Mesenchymal stem cell (in vitro differentiated cells and primary cell): ENCODE data around the gene APELA.

ENCODE experiments used
- DNase-seq: peaks from one replicate; pipeline ENCODE4 v3.0.0-alpha.2; 2013
- H2AFZ ChIP-seq: one replicate; pipeline ENCODE4 v1.6.1; 2013; ENCODE audit warnings: low read depth, mild to moderate bottlenecking, control low read depth, inconsistent platforms, low read length, moderate library complexity
- H2AK5ac ChIP-seq: 2 replicates; pipeline ENCODE4 v1.6.1; 2013; ENCODE audit warnings: low read length, moderate library complexity, mild to moderate bottlenecking, inconsistent platforms; ENCODE audit not compliant: severe bottlenecking
- H2BK120ac ChIP-seq: one replicate; pipeline ENCODE4 v1.6.1; 2013; ENCODE audit warnings: low read depth, mild to moderate bottlenecking, inconsistent platforms, low read length, moderate library complexity
- H2BK12ac ChIP-seq, 2 experiments: one replicate each; pipeline ENCODE4 v1.6.1; 2013; ENCODE audit warnings: inconsistent platforms in 2 of 2, low read length in 2 of 2, mild to moderate bottlenecking in 2 of 2, moderate library complexity in 2 of 2, control low read depth in 1 of 2
- H2BK15ac ChIP-seq: one replicate; pipeline ENCODE4 v1.6.1; 2013; ENCODE audit warnings: mild to moderate bottlenecking, low read depth, inconsistent platforms; ENCODE audit not compliant: poor library complexity, severe bottlenecking
- H2BK5ac ChIP-seq: 2 replicates; pipeline ENCODE4 v1.6.1; 2013; ENCODE audit warnings: low read depth, mild to moderate bottlenecking, low read length, control low read depth, inconsistent platforms; ENCODE audit not compliant: poor library complexity, severe bottlenecking
- H3K14ac ChIP-seq, 2 experiments: one replicate each; pipeline ENCODE4 v1.6.1; 2013; ENCODE audit warnings: inconsistent platforms in 2 of 2, low read length in 2 of 2, control low read depth in 1 of 2, mild to moderate bottlenecking in 1 of 2, moderate library complexity in 1 of 2
- H3K18ac ChIP-seq, 2 experiments: one replicate each; pipeline ENCODE4 v1.6.1; 2013; ENCODE audit warnings: inconsistent platforms in 2 of 2, low read length in 2 of 2, control low read depth in 1 of 2, low read depth in 1 of 2, mild to moderate bottlenecking in 1 of 2
- H3K23ac ChIP-seq, 2 experiments: one replicate each; pipeline ENCODE4 v1.6.1; 2013; ENCODE audit warnings: inconsistent platforms in 2 of 2, low read length in 2 of 2, mild to moderate bottlenecking in 2 of 2, moderate library complexity in 2 of 2, control low read depth in 1 of 2
- H3K27ac ChIP-seq: 2 replicates; pipeline ENCODE4 v1.5.1; 2013; ENCODE audit warnings: mild to moderate bottlenecking, moderate library complexity, low read length, control low read depth, inconsistent platforms; ENCODE audit not compliant: poor library complexity, severe bottlenecking
- H3K27me3 ChIP-seq, 2 experiments: 2 replicates each; pipeline versions ENCODE4 v1.6.1 to v1.7.0; 2013; ENCODE audit warnings: low read length in 2 of 2, mild to moderate bottlenecking in 2 of 2, moderate library complexity in 2 of 2, control low read depth in 1 of 2, inconsistent platforms in 1 of 2; ENCODE audit not compliant: control insufficient read depth in 1 of 2, insufficient read depth in 1 of 2
- H3K36me3 ChIP-seq, 2 experiments: 2 replicates each; pipeline versions ENCODE4 v1.6.1 to v1.7.0; 2013; ENCODE audit warnings: low read length in 2 of 2, control low read depth in 1 of 2, inconsistent platforms in 1 of 2, low read depth in 1 of 2, mild to moderate bottlenecking in 1 of 2; ENCODE audit not compliant: insufficient read depth in 2 of 2, control insufficient read depth in 1 of 2
- H3K4ac ChIP-seq, 2 experiments: one replicate each; pipeline ENCODE4 v1.6.1; 2013; ENCODE audit warnings: inconsistent platforms in 2 of 2, low read length in 2 of 2, mild to moderate bottlenecking in 2 of 2, moderate library complexity in 2 of 2, control low read depth in 1 of 2, low read depth in 1 of 2
- H3K4me1 ChIP-seq: 2 replicates; pipeline ENCODE4 v1.6.1; 2013; ENCODE audit warnings: low read depth, low read length, control low read depth; ENCODE audit not compliant: control insufficient read depth, insufficient read depth
- H3K4me2 ChIP-seq: 2 replicates; pipeline ENCODE4 v1.6.1; 2013; ENCODE audit warnings: low read length, mild to moderate bottlenecking, inconsistent platforms; ENCODE audit not compliant: poor library complexity, severe bottlenecking
- H3K4me3 ChIP-seq, 2 experiments: 2 replicates each; pipeline versions ENCODE4 v1.5.1 to v1.7.0; 2013; ENCODE audit warnings: low read length in 2 of 2, mild to moderate bottlenecking in 2 of 2, control low read depth in 1 of 2, low read depth in 1 of 2; ENCODE audit not compliant: insufficient read depth in 1 of 2
- H3K79me1 ChIP-seq: replicated peaks from 2 replicates; pipeline ENCODE4 v1.6.1; 2013; ENCODE audit warnings: mild to moderate bottlenecking, control low read depth, low read length, inconsistent platforms; ENCODE audit not compliant: poor library complexity, severe bottlenecking
- H3K9ac ChIP-seq: 2 replicates; pipeline ENCODE4 v1.7.0; 2013; ENCODE audit warnings: mild to moderate bottlenecking, low read length, moderate library complexity
- H3K9me3 ChIP-seq: 2 replicates; pipeline ENCODE4 v1.7.0; 2013; ENCODE audit warnings: mild to moderate bottlenecking, low read length; ENCODE audit not compliant: control insufficient read depth
- H4K8ac ChIP-seq: one replicate; pipeline ENCODE4 v1.6.1; 2013; ENCODE audit warnings: inconsistent platforms, mild to moderate bottlenecking, low read length, moderate library complexity
- H4K91ac ChIP-seq: one replicate; pipeline ENCODE4 v1.6.1; 2013; ENCODE audit warnings: mild to moderate bottlenecking, low read length, inconsistent platforms
- WGBS: methylation state at CpG from one replicate; pipeline ENCODE4 v1.1.7; 2013; ENCODE audit warnings: mixed read lengths; 5-methylcytosine and 5-hydroxymethylcytosine counted together

APELA gene

DNA sequence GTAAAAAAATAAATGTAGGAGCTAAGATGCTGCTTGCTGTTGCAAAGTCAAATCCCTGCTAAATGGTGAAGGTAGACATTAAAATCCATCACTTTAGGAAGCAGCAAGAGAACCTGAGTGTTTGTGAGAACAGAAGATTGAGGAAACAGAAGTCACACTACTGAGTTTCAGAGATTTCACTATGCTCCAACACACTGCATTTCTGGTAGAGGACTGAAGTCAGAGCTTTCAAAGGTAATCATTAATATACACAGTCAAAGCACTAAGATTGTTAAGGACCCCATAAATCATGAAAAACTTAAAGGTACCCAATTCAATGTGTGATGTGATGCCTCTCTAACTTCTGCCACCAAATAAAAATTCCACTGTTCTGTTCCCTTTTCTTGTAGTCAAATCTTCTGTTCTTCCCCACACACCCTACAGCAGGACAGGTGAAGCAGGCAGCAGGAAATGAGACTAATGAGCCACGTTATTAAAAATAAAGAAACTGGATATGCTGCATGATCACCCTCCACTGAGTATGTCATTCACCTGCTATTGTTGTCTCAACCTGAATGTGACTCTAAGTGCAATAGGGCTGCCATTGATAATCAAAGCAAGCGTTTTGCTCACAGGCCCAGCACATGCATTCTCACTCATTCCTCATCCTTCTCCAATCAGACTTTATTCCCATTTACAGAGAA lies 28.9 kb upstream of the APELA start:
- 83% methylated on average over 2 of the region's 2 CpGs for WGBS
- Histone ChIP-seq H3K36me3 (no peaks in the 10 kb centered on the region), H2BK120ac (no peak overlapping the region), H3K14ac (no peak overlapping the region), H2BK12ac (no peak overlapping the region), H3K4me2 (no peak overlapping the region), H3K4me1 (peaks cover 2% of the 10 kb centered on the region), H3K27me3 (no peaks in the 10 kb centered on the region), H3K4me3 (no peak overlapping the region), H3K79me1 (no peaks in the 10 kb centered on the region), H3K18ac (no peak overlapping the region), H3K23ac (no peak overlapping the region), H4K8ac (no peak overlapping the region), H3K27ac (no peak overlapping the region), H2AFZ (no peak overlapping the region), H3K9ac (no peak overlapping the region), H2BK5ac (no peak overlapping the region), H2BK15ac (no peak overlapping the region), H2AK5ac (no peak overlapping the region), H4K91ac (no peak overlapping the region), H3K4ac (no peak overlapping the region), H3K9me3 (no peaks in the 10 kb centered on the region)
- no peak for DNase-seq

DNA sequence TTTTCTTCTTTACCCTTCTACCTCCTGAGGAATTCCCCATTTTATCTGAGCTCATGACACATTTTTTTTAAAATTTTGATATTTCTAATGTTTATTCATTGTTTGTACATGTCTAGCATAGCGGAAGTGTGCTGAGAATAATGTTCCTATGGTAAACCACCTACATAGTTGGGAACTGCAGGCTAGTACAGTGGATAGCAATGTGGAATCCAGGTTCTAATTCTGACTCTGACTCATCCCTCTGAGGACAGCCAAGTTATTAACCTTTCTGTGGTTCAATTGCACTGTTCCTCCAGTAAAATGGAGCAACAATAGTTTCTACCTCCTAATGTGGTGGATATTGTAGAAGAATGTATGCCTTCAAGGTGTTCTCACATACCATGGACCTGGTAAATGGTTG lies 20.6 kb upstream of the APELA start:
- H3K27ac ChIP-seq, result no peak overlapping the region
- no peak overlapping the region for H2AFZ ChIP-seq
- H4K91ac ChIP-seq, result no peak overlapping the region
- no peak overlapping the region for H2BK15ac ChIP-seq
- WGBS, result 100% methylated on average over 1 of the region's 1 CpG
- no peak overlapping the region for H3K4ac ChIP-seq
- H2BK5ac ChIP-seq, result no peak overlapping the region
- no peak overlapping the region for H3K4me3 ChIP-seq
- no peaks in the 10 kb centered on the region for H3K36me3 ChIP-seq
- H3K14ac ChIP-seq, result no peak overlapping the region
- H3K4me2 ChIP-seq, result no peak overlapping the region
- DNase-seq, result no peak
- no peak overlapping the region for H3K9ac ChIP-seq
- no peaks in the 10 kb centered on the region for H3K79me1 ChIP-seq
- H2BK12ac ChIP-seq, result no peak overlapping the region
- H3K27me3 ChIP-seq, result no peaks in the 10 kb centered on the region
- no peak overlapping the region for H3K23ac ChIP-seq
- no peak overlapping the region for H2AK5ac ChIP-seq
- no peak overlapping the region for H4K8ac ChIP-seq
- H2BK120ac ChIP-seq, result no peak overlapping the region
- H3K9me3 ChIP-seq, result no peaks in the 10 kb centered on the region
- H3K4me1 ChIP-seq, result no peaks in the 10 kb centered on the region
- no peak overlapping the region for H3K18ac ChIP-seq

DNA sequence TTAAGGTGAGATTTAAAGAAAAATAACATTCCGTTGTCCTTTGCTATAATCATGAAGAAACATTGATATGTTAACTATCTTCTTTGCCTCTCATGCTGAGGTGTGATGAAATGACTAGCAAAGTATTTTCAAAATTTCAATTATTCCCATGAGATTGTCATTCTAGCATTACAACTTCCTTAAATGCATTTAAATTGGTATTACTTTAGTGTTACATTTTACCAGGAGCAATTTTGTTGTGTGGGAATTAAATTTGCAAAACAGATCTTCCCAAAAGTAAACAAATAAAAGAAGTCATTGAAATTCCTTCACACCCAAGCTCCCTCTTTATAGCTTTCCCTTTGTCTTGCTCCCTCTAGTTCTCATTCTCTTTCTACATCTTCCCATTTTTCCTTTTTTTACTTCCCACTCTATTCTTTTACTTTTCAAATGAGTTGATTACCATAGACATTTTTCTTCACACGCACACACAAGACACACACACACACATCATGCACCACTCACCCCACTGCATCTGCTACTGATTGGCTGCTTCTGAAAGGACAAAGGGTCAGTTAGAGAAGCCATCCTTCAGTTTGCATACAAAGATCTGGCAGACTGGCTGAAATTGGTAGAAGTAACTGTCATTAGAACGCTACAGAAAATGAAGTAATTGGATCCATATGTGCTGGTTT lies 10.0 kb upstream of the APELA start:
- H2BK5ac ChIP-seq, result no peak overlapping the region
- no peak overlapping the region for H2AK5ac ChIP-seq
- DNase-seq, result no peak
- no peak overlapping the region for H3K27ac ChIP-seq
- no peaks in the 10 kb centered on the region for H3K79me1 ChIP-seq
- H2AFZ ChIP-seq, result no peak overlapping the region
- H4K8ac ChIP-seq, result no peak overlapping the region
- no peak overlapping the region for H3K23ac ChIP-seq
- no peaks in the 10 kb centered on the region for H3K27me3 ChIP-seq
- H2BK15ac ChIP-seq, result no peak overlapping the region
- no peak overlapping the region for H3K9ac ChIP-seq
- H2BK120ac ChIP-seq, result no peak overlapping the region
- no peak overlapping the region for H3K4me2 ChIP-seq
- H3K4me1 ChIP-seq, result no peaks in the 10 kb centered on the region
- no peak overlapping the region for H2BK12ac ChIP-seq
- H3K36me3 ChIP-seq, result no peaks in the 10 kb centered on the region
- no peak overlapping the region for H3K4me3 ChIP-seq
- H4K91ac ChIP-seq, result no peak overlapping the region
- no peak overlapping the region for H3K18ac ChIP-seq
- no peak overlapping the region for H3K4ac ChIP-seq
- H3K9me3 ChIP-seq, result no peaks in the 10 kb centered on the region
- H3K14ac ChIP-seq, result no peak overlapping the region
- 0% methylated on average over 1 of the region's 3 CpGs for WGBS

DNA sequence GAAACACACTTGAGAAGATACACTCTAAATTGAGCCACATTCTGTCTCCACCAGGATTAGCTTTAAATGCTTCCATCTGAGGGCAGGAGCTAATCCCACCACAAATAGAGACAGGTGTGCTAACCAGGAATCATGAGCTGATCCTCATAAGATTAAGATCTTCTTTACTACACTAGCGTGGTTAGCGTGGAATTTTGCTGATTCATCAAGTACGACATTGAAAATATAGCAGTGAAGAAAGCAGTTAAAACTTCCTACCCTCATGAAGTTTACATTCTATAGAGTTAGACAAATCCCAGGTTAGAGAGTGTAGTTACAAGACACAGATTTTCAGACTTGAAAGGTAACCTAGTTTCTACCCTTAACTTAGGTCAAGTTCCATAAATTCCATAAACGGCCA lies 5.3 kb upstream of the APELA start:
- H3K79me1 ChIP-seq, result no peaks in the 10 kb centered on the region
- no peak overlapping the region for H3K14ac ChIP-seq
- H4K91ac ChIP-seq, result no peak overlapping the region
- no peak for DNase-seq
- H3K9ac ChIP-seq, result no peak overlapping the region
- H3K4ac ChIP-seq, result no peak overlapping the region
- WGBS, result 90% methylated on average over 1 of the region's 4 CpGs
- H2BK15ac ChIP-seq, result no peak overlapping the region
- H3K9me3 ChIP-seq, result no peaks in the 10 kb centered on the region
- H3K4me3 ChIP-seq, result no peak overlapping the region
- H3K18ac ChIP-seq, result no peak overlapping the region
- H3K4me2 ChIP-seq, result no peak overlapping the region
- H2AFZ ChIP-seq, result no peak overlapping the region
- no peak overlapping the region for H2BK5ac ChIP-seq
- H2AK5ac ChIP-seq, result no peak overlapping the region
- no peaks in the 10 kb centered on the region for H3K36me3 ChIP-seq
- H4K8ac ChIP-seq, result no peak overlapping the region
- no peaks in the 10 kb centered on the region for H3K4me1 ChIP-seq
- no peak overlapping the region for H2BK12ac ChIP-seq
- no peaks in the 10 kb centered on the region for H3K27me3 ChIP-seq
- H2BK120ac ChIP-seq, result no peak overlapping the region
- H3K27ac ChIP-seq, result no peak overlapping the region
- H3K23ac ChIP-seq, result no peak overlapping the region
